ENCODE data around the gene PRDM16.

Gene PRDM16

DNA sequence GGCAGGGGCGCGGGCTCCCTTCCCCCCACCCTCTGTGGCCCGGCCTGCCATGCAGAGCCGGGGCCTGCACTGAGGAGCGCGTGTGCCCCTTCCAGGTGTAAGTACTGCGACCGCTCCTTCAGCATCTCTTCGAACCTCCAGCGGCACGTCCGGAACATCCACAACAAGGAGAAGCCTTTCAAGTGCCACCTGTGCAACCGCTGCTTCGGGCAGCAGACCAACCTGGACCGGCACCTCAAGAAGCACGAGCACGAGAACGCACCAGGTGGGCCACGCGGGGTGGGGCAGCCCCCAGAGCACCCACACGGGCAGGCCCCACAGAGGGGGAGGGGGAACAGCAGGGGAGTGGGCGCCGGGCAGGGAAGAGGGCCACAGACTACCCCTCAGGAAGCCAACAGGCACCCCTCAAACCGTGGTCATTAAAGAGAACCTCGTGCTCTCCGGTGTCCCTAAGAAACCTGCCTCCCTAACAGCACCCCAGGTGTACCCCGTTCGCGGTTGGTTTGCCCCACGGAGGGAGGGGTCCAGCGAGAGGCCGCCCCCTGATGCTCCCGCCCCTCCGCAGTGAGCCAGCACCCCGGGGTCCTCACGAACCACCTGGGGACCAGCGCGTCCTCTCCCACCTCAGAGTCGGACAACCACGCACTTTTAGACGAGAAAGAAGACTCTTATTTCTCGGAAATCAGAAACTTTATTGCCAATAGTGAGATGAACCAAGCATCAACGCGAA lies 356.6 kb downstream of the PRDM16 start:
- Histone ChIP-seq H2AFZ (ENCODE audit: low read length) (no peak overlapping the region), H2AK5ac (ENCODE audit: low read depth, low read length) (peak overlapping the region; percentile 85), H3K27me3 (ENCODE audit: control insufficient read depth in 3 of 3, insufficient read depth in 3 of 3, low read depth in 1 of 3, low read length in 3 of 3) (peaks cover 0 to 56% (median 0%) of the 10 kb centered on the region in 3 experiments), H3K79me1 (ENCODE audit: low read depth, low read length) (peaks cover under 1% of the 10 kb centered on the region), H3K36me3 (replicated peaks in 1 of 2; ENCODE audit: control insufficient read depth in 2 of 2, insufficient read depth in 2 of 2, low read length in 2 of 2) (peaks cover 0 to 8% of the 10 kb centered on the region in 2 donors), H3K4me2 (ENCODE audit: insufficient read depth, low read length, poor library complexity, severe bottlenecking) (no peak overlapping the region), H3K23ac (ENCODE audit: low read depth, low read length, poor library complexity) (peak overlapping the region; percentile 48), H3K4me3 (ENCODE audit: low read length in 2 of 2) (no peak overlapping the region), H2BK120ac (ENCODE audit: low read depth, low read length) (no peak overlapping the region), H2BK15ac (ENCODE audit: low read length) (peak overlapping the region; percentile 76), H3K9ac (ENCODE audit: low read depth, low read length, poor library complexity) (no peak overlapping the region), H2BK12ac (ENCODE audit: low read length) (peak overlapping the region; percentile 34), H4K91ac (ENCODE audit: low read depth, low read length, poor library complexity) (no peak overlapping the region), H3K27ac (replicated peaks; ENCODE audit: low read length) (no peak overlapping the region), H3K4me1 (ENCODE audit: control insufficient read depth in 2 of 2, insufficient read depth in 1 of 2, low read depth in 1 of 2, low read length in 2 of 2) (peaks cover 0 to 5% of the 10 kb centered on the region in 2 donors), H4K8ac (ENCODE audit: low read depth, low read length) (no peak overlapping the region), H3K14ac (ENCODE audit: low read length) (peak overlapping the region; percentile 2), H2BK5ac (ENCODE audit: low read length) (no peak overlapping the region), H3K4ac (ENCODE audit: low read length) (no peak overlapping the region), H3K9me3 (replicated peaks in 1 of 2; ENCODE audit: control insufficient read depth in 2 of 2, insufficient read depth in 1 of 2, low read depth in 1 of 2, low read length in 2 of 2) (peaks cover 0 to 2% of the 10 kb centered on the region in 2 donors), H3K18ac (ENCODE audit: low read length) (no peak overlapping the region)
- DNase-seq (ENCODE audit: low spot score) = no peak
- no CpG with 5 or more reads among the region's 44 CpGs for WGBS, 2 donors (ENCODE audit: extremely low coverage in 2 of 2, insufficient read length in 2 of 2, insufficient replicate concordance in 1 of 2)

DNA sequence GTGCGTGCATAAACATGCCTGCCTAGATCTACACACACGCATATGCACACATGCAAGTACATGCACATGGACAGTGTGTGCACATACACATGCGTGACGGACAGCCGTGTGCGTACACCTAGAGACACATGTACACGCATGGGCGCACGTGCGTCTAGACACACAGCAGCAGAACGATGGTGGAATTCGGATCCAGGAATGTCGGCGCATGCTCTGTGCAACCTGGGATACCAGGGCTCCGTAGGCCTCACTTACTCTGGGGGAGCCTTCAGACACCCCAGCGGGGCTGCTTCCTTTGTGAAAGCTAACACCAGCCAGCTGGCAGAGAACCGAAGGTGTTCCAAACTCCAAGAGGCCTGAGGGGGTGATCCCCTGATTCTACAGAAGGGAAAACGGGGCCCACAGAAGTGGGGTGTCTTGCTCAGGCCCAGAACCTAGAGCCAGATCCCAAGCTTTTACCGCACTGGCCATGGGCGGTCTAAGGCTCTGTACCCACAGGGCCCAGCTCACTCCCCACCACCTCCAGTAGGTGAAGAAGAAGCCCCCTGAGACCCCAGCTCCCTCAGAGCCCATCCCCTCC lies 358.0 kb downstream of the PRDM16 start:
- H3K4ac ChIP-seq (ENCODE audit: low read length) = no peak overlapping the region
- peaks cover 4% of the 10 kb centered on the region for H3K79me1 ChIP-seq (ENCODE audit: low read depth, low read length)
- H3K14ac ChIP-seq (ENCODE audit: low read length) = peak overlapping the region; percentile 76
- H3K23ac ChIP-seq (ENCODE audit: low read depth, low read length, poor library complexity) = peak overlapping the region; percentile 89
- H2BK15ac ChIP-seq (ENCODE audit: low read length) = no peak overlapping the region
- H3K4me3 ChIP-seq (ENCODE audit: low read length in 2 of 2) = peak overlapping the region in 1 of 2 donors; percentile 16
- no peak overlapping the region for H2AK5ac ChIP-seq (ENCODE audit: low read depth, low read length)
- H2AFZ ChIP-seq (ENCODE audit: low read length) = no peak overlapping the region
- H2BK5ac ChIP-seq (ENCODE audit: low read length) = peak overlapping the region; percentile 39
- no peak overlapping the region for H2BK120ac ChIP-seq (ENCODE audit: low read depth, low read length)
- H3K27me3 ChIP-seq (ENCODE audit: control insufficient read depth in 3 of 3, insufficient read depth in 3 of 3, low read depth in 1 of 3, low read length in 3 of 3) = peaks cover 0 to 53% (median 0%) of the 10 kb centered on the region in 3 experiments
- H4K91ac ChIP-seq (ENCODE audit: low read depth, low read length, poor library complexity) = no peak overlapping the region
- no CpG with 5 or more reads among the region's 20 CpGs for WGBS, 2 donors (ENCODE audit: extremely low coverage in 2 of 2, insufficient read length in 2 of 2, insufficient replicate concordance in 1 of 2)
- H3K4me1 ChIP-seq (ENCODE audit: control insufficient read depth in 2 of 2, insufficient read depth in 1 of 2, low read depth in 1 of 2, low read length in 2 of 2) = peaks cover 0 to 8% of the 10 kb centered on the region in 2 donors
- H3K9ac ChIP-seq (ENCODE audit: low read depth, low read length, poor library complexity) = no peak overlapping the region
- DNase-seq (ENCODE audit: low spot score) = no peak
- H4K8ac ChIP-seq (ENCODE audit: low read depth, low read length) = no peak overlapping the region
- no peak overlapping the region for H3K27ac ChIP-seq (replicated peaks; ENCODE audit: low read length)
- H3K18ac ChIP-seq (ENCODE audit: low read length) = peak overlapping the region; percentile 30
- no peak overlapping the region for H2BK12ac ChIP-seq (ENCODE audit: low read length)
- peaks cover 0 to 4% of the 10 kb centered on the region in 2 donors for H3K9me3 ChIP-seq (replicated peaks in 1 of 2; ENCODE audit: control insufficient read depth in 2 of 2, insufficient read depth in 1 of 2, low read depth in 1 of 2, low read length in 2 of 2)
- H3K4me2 ChIP-seq (ENCODE audit: insufficient read depth, low read length, poor library complexity, severe bottlenecking) = no peak overlapping the region
- H3K36me3 ChIP-seq (replicated peaks in 1 of 2; ENCODE audit: control insufficient read depth in 2 of 2, insufficient read depth in 2 of 2, low read length in 2 of 2) = peaks cover 0 to 8% of the 10 kb centered on the region in 2 donors

- Histone ChIP-seq H3K27ac (replicated peaks; ENCODE audit: low read length) (no peak overlapping the region), H3K4me1 (ENCODE audit: control insufficient read depth in 2 of 2, insufficient read depth in 1 of 2, low read depth in 1 of 2, low read length in 2 of 2) (peaks cover 0 to 8% of the 10 kb centered on the region in 2 donors), H3K23ac (ENCODE audit: low read depth, low read length, poor library complexity) (peak overlapping the region; percentile 55), H3K14ac (ENCODE audit: low read length) (peak overlapping the region; percentile 38), H2BK12ac (ENCODE audit: low read length) (no peak overlapping the region), H3K36me3 (replicated peaks in 1 of 2; ENCODE audit: control insufficient read depth in 2 of 2, insufficient read depth in 2 of 2, low read length in 2 of 2) (peaks cover 0 to 8% of the 10 kb centered on the region in 2 donors), H3K4me2 (ENCODE audit: insufficient read depth, low read length, poor library complexity, severe bottlenecking) (no peak overlapping the region), H3K27me3 (ENCODE audit: control insufficient read depth in 3 of 3, insufficient read depth in 3 of 3, low read depth in 1 of 3, low read length in 3 of 3) (peaks cover 0 to 53% (median 0%) of the 10 kb centered on the region in 3 experiments), H2BK5ac (ENCODE audit: low read length) (peak overlapping the region; percentile 39), H3K9ac (ENCODE audit: low read depth, low read length, poor library complexity) (peak overlapping the region; percentile 44), H2AK5ac (ENCODE audit: low read depth, low read length) (peak overlapping the region; percentile 37), H3K4me3 (ENCODE audit: low read length in 2 of 2) (no peak overlapping the region), H2AFZ (ENCODE audit: low read length) (no peak overlapping the region), H3K79me1 (ENCODE audit: low read depth, low read length) (peaks cover 4% of the 10 kb centered on the region), H3K4ac (ENCODE audit: low read length) (no peak overlapping the region), H3K18ac (ENCODE audit: low read length) (peak overlapping the region; percentile 38), H2BK120ac (ENCODE audit: low read depth, low read length) (no peak overlapping the region), H4K8ac (ENCODE audit: low read depth, low read length) (no peak overlapping the region), H2BK15ac (ENCODE audit: low read length) (no peak overlapping the region), H3K9me3 (replicated peaks in 1 of 2; ENCODE audit: control insufficient read depth in 2 of 2, insufficient read depth in 1 of 2, low read depth in 1 of 2, low read length in 2 of 2) (peaks cover 0 to 4% of the 10 kb centered on the region in 2 donors), H4K91ac (ENCODE audit: low read depth, low read length, poor library complexity) (no peak overlapping the region)
- no peak for DNase-seq (ENCODE audit: low spot score)
- WGBS, 2 donors (ENCODE audit: extremely low coverage in 2 of 2, insufficient read length in 2 of 2, insufficient replicate concordance in 1 of 2) = no CpG with 5 or more reads among the region's 43 CpGs
These were observed 359.0 kb downstream of the PRDM16 start for GRCh38 chr1:3427711-3428704.

All from neuronal stem cell (in vitro differentiated cells).